HepG2 (cell line): ENCODE measurements around the gene TUBB4B. TPM values are rescaled to one million over a fixed set of nuclear protein-coding genes. Genes with fewer than 3 reads are reported as not detected.

Experiments
- CEBPG ChIP-seq: IDR thresholded peaks from 2 replicates; pipeline ENCODE4 v1.6.1; 2016
- CREB1 ChIP-seq, 2 experiments: fragments of 450-650 bp in 1 of 2; IDR thresholded peaks; 2 replicates each; pipeline ENCODE4 v1.6.1; 2016 to 2017; ENCODE audit warnings: control low read depth in 1 of 2, mild to moderate bottlenecking in 1 of 2, missing compliant biosample characterization in 1 of 2, missing genetic modification characterization in 1 of 2
- FOSL1 ChIP-seq: sonication (generic); formaldehyde crosslinking; IDR thresholded peaks from 2 replicates; pipeline ENCODE4 v1.9.0; 2021; ENCODE audit warnings: missing genetic modification reagents, borderline replicate concordance
- FOXP1 ChIP-seq, 2 experiments: fragments of 450-650 bp in 1 of 2; IDR thresholded peaks; 2 replicates each; pipeline ENCODE4 v1.6.1; 2017 to 2018; ENCODE audit warnings: antibody characterized with exemption in 1 of 2
- KLF11 ChIP-seq: IDR thresholded peaks from 2 replicates; pipeline ENCODE4 v1.6.1; 2016; ENCODE audit warnings: missing compliant biosample characterization
- MEF2D ChIP-seq: sonication (generic); formaldehyde crosslinking; IDR thresholded peaks from 2 replicates; pipeline ENCODE4 v1.5.1; 2020; ENCODE audit warnings: mild to moderate bottlenecking, missing genetic modification reagents
- MTA1 ChIP-seq: sonication (generic); formaldehyde crosslinking; IDR thresholded peaks from 2 replicates; pipeline ENCODE4 v1.4.0; 2020; ENCODE audit warnings: missing genetic modification reagents, mild to moderate bottlenecking, borderline replicate concordance
- NONO ChIP-seq, 2 experiments: fragments of 450-650 bp in 1 of 2; sonication (generic) in 1 of 2; formaldehyde crosslinking in 1 of 2; IDR thresholded peaks in 1 of 2; conservative IDR thresholded peaks in 1 of 2; 2 replicates each; pipeline versions ENCODE4 v1.6.1 to v1.8.0; 2017 to 2022; ENCODE audit warnings: mild to moderate bottlenecking in 1 of 2, missing genetic modification reagents in 1 of 2, moderate library complexity in 1 of 2
- SMAD3 ChIP-seq: sonication (generic); formaldehyde crosslinking; IDR thresholded peaks from 2 replicates; pipeline ENCODE4 v1.4.0; 2020; ENCODE audit warnings: missing genetic modification reagents
- SMC3 ChIP-seq: IDR thresholded peaks from 2 replicates; pipeline ENCODE4 v1.6.1; 2011; ENCODE audit warnings: low read length, improper control_type of control experiment
- ZIK1 ChIP-seq: sonication (generic); formaldehyde crosslinking; IDR thresholded peaks from 2 replicates; pipeline ENCODE4 v1.5.0; 2020; ENCODE audit warnings: mild to moderate bottlenecking, low read depth, missing genetic modification reagents, borderline replicate concordance
- ZNF501 ChIP-seq: sonication (generic); formaldehyde crosslinking; IDR thresholded peaks from 2 replicates; pipeline ENCODE4 v1.5.1; 2020; ENCODE audit warnings: mild to moderate bottlenecking, moderate library complexity, missing genetic modification reagents
- ZNF567 ChIP-seq: sonication (generic); formaldehyde crosslinking; IDR thresholded peaks from 2 replicates; pipeline ENCODE4 v1.8.1; 2023; ENCODE audit warnings: mild to moderate bottlenecking, missing genetic modification reagents, borderline replicate concordance
- ZNF607 ChIP-seq: sonication (generic); formaldehyde crosslinking; IDR thresholded peaks from 2 replicates; pipeline ENCODE4 v1.5.1; 2020; ENCODE audit warnings: missing genetic modification reagents, mild to moderate bottlenecking, borderline replicate concordance
- ZNF792 ChIP-seq: IDR thresholded peaks from 2 replicates; pipeline ENCODE4 v1.6.1; 2016
- polyA plus RNA-seq, 8 experiments: library from polyadenylated mRNA; depleted of rRNA in 3 of 8; stranded (reverse) in 7 of 8; unstranded in 1 of 8; fragments of >200 nt; fragmentation: Illumina TruSeq in 4 of 8; extraction: Trizol in 4 of 8; gene quantifications; 2 replicates each; pipeline versions ENCODE4 v1.2.1 to v1.2.3, GENCODE V29; 2011 to 2016; ENCODE audit warnings: low read depth in 4 of 8, missing spikeins in 1 of 8, mixed read lengths in 1 of 8; ENCODE audit not compliant: insufficient read depth in 1 of 8
- total RNA-seq, 5 experiments: library from RNA; depleted of rRNA; stranded (reverse); fragments of >200 nt; fragmentation: Illumina TruSeq; extraction: Trizol; gene quantifications; 2 replicates each; pipeline ENCODE4 v1.2.3, GENCODE V29; 2016; ENCODE audit warnings: low read depth in 1 of 5
- TF ChIP-seq, protein P1 (sequence below): sonication (generic); formaldehyde crosslinking; IDR thresholded peaks from 2 replicates; pipeline ENCODE4 v1.5.1; 2020; ENCODE audit warnings: mild to moderate bottlenecking, moderate library complexity, missing genetic modification reagents
- TF ChIP-seq, protein P2 (sequence below): sonication (generic); formaldehyde crosslinking; IDR thresholded peaks from 2 replicates; pipeline ENCODE4 v1.4.0; 2020; ENCODE audit warnings: missing genetic modification reagents
- TF ChIP-seq, protein P3 (sequence below): sonication (generic); formaldehyde crosslinking; IDR thresholded peaks from 2 replicates; pipeline ENCODE4 v1.8.0; 2023; ENCODE audit warnings: mild to moderate bottlenecking, missing genetic modification reagents
- TF ChIP-seq, protein P4 (sequence below): IDR thresholded peaks from 2 replicates; pipeline ENCODE4 v1.6.1; 2016; ENCODE audit warnings: mild to moderate bottlenecking
- TF ChIP-seq, protein P5 (sequence below): sonication (generic); formaldehyde crosslinking; IDR thresholded peaks from 2 replicates; pipeline ENCODE4 v1.8.0; 2022; ENCODE audit warnings: low read depth, missing genetic modification reagents

TUBB4B gene
- total and polyA plus RNA-seq, 2 of the 13 experiments (the other 11 are each of a cell fraction or from before 2014, with no cell fraction given): 182 to 412 TPM

DNA sequence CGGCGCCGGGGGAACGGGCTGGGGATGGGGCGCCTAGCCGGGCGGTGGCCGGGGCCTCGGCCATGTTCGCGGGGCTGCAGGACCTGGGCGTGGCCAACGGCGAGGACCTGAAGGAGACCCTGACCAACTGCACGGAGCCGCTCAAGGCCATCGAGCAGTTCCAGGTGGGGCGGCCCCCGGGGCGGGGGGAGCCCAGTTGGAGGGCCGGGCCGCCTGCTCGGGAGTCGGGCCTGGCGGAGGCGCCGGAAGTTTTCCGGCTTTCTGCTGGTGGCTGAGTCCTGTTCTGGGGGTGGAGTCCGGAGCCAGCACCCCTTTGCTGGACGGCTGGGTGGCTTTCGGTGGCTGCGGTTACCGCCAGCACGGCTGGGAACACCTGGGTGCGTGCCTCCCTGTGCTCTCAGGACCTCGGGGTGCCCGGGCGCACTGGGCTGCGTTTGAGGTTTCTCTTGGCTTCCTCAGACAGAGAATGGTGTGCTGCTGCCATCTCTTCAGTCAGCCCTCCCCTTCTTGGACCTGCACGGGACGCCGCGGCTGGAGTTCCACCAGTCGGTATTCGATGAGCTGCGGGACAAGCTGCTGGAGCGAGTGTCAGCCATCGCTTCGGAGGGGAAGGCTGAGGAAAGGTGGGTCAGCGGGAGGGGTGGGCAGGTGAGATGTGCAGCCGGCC lies 14.5 kb downstream of the TUBB4B start (continued):
- TF ChIP-seq FOXP1 (IDR thresholded peaks at IDR 0.05): no peak
- no peak for TF ChIP-seq FOXP1 (CRISPR knock-in tag; IDR thresholded peaks at IDR 0.05)
- no peak for TF ChIP-seq SMAD3 (CRISPR knock-in tag)
- TF ChIP-seq, protein P1, sequence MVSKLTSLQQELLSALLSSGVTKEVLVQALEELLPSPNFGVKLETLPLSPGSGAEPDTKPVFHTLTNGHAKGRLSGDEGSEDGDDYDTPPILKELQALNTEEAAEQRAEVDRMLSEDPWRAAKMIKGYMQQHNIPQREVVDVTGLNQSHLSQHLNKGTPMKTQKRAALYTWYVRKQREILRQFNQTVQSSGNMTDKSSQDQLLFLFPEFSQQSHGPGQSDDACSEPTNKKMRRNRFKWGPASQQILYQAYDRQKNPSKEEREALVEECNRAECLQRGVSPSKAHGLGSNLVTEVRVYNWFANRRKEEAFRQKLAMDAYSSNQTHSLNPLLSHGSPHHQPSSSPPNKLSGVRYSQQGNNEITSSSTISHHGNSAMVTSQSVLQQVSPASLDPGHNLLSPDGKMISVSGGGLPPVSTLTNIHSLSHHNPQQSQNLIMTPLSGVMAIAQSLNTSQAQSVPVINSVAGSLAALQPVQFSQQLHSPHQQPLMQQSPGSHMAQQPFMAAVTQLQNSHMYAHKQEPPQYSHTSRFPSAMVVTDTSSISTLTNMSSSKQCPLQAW (CRISPR knock-in tag): no peak
- TF ChIP-seq, protein P2, sequence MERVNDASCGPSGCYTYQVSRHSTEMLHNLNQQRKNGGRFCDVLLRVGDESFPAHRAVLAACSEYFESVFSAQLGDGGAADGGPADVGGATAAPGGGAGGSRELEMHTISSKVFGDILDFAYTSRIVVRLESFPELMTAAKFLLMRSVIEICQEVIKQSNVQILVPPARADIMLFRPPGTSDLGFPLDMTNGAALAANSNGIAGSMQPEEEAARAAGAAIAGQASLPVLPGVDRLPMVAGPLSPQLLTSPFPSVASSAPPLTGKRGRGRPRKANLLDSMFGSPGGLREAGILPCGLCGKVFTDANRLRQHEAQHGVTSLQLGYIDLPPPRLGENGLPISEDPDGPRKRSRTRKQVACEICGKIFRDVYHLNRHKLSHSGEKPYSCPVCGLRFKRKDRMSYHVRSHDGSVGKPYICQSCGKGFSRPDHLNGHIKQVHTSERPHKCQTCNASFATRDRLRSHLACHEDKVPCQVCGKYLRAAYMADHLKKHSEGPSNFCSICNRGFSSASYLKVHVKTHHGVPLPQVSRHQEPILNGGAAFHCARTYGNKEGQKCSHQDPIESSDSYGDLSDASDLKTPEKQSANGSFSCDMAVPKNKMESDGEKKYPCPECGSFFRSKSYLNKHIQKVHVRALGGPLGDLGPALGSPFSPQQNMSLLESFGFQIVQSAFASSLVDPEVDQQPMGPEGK: peak; percentile 78; the same call in 1 of the 2 replicates
- 0 out of 2 replicates have a peak, but pooled peaks have one; percentile 21 for TF ChIP-seq MEF2D (CRISPR knock-in tag)
- 0 out of 2 replicates have a peak, but pooled peaks have one; percentile 24 for TF ChIP-seq ZNF607 (CRISPR knock-in tag)
- TF ChIP-seq ZNF501 (CRISPR knock-in tag): no peak
- TF ChIP-seq SMC3: no peak
- TF ChIP-seq FOSL1 (CRISPR knock-in tag): no peak
- TF ChIP-seq, protein P3, sequence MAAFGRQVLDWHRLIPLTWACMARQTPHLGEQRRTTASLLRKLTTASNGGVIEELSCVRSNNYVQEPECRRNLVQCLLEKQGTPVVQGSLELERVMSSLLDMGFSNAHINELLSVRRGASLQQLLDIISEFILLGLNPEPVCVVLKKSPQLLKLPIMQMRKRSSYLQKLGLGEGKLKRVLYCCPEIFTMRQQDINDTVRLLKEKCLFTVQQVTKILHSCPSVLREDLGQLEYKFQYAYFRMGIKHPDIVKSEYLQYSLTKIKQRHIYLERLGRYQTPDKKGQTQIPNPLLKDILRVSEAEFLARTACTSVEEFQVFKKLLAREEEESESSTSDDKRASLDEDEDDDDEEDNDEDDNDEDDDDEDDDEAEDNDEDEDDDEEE (CRISPR knock-in tag): no peak
- TF ChIP-seq, protein P4, sequence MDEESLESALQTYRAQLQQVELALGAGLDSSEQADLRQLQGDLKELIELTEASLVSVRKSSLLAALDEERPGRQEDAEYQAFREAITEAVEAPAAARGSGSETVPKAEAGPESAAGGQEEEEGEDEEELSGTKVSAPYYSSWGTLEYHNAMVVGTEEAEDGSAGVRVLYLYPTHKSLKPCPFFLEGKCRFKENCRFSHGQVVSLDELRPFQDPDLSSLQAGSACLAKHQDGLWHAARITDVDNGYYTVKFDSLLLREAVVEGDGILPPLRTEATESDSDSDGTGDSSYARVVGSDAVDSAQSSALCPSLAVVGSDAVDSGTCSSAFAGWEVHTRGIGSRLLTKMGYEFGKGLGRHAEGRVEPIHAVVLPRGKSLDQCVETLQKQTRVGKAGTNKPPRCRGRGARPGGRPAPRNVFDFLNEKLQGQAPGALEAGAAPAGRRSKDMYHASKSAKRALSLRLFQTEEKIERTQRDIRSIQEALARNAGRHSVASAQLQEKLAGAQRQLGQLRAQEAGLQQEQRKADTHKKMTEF (CRISPR knock-in tag): no peak; the same call in 1 of the 2 replicates
- TF ChIP-seq KLF11 (CRISPR knock-in tag): no peak
- TF ChIP-seq CREB1 (IDR thresholded peaks at IDR 0.05): no peak
- TF ChIP-seq CREB1 (CRISPR knock-in tag; IDR thresholded peaks at IDR 0.05): no peak
- TF ChIP-seq ZNF567 (CRISPR knock-in tag): no peak
- TF ChIP-seq ZIK1 (CRISPR knock-in tag): no peak
- TF ChIP-seq CEBPG (CRISPR knock-in tag): no peak
- TF ChIP-seq, protein P5, sequence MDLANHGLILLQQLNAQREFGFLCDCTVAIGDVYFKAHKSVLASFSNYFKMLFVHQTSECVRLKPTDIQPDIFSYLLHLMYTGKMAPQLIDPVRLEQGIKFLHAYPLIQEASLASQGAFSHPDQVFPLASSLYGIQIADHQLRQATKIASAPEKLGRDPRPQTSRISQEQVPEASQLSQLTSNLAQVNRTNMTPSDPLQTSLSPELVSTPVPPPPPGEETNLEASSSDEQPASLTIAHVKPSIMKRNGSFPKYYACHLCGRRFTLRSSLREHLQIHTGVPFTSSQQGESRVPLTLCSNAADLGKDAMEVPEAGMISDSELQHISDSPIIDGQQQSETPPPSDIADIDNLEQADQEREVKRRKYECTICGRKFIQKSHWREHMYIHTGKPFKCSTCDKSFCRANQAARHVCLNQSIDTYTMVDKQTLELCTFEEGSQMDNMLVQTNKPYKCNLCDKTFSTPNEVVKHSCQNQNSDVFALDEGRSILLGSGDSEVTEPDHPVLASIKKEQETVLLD: no peak
- TF ChIP-seq NONO (IDR thresholded peaks at IDR 0.05): no peak
- TF ChIP-seq NONO (CRISPR knock-in tag; conservative IDR thresholded peaks at IDR 0.05): peak; percentile 2; the same call in 1 of the 2 replicates
- no peak for TF ChIP-seq ZNF792 (CRISPR knock-in tag)
- TF ChIP-seq MTA1 (CRISPR knock-in tag): 0 out of 2 replicates have a peak, but pooled peaks have one; percentile 17
